H1 (cell line): ENCODE data around the gene CDH12. TPM values are rescaled to one million over a fixed set of nuclear protein-coding genes. Genes with fewer than 3 reads are reported as not detected.

ENCODE experiments used
- CBX8 ChIP-seq: fragments of 300-800, 300-1000 bp; sonication (generic); IDR thresholded peaks from 2 replicates; pipeline ENCODE4 v1.7.1; 2016; ENCODE audit warnings: low read depth, low read length, borderline replicate concordance
- EGR1 ChIP-seq: IDR thresholded peaks from 2 replicates; pipeline ENCODE4 v1.6.1; 2011; ENCODE audit warnings: low read depth, low read length, borderline replicate concordance
- GTF2F1 ChIP-seq: IDR thresholded peaks from 2 replicates; pipeline ENCODE4 v1.6.1; 2012; ENCODE audit warnings: low read depth, low read length, improper control_type of control experiment, borderline replicate concordance
- MAFK ChIP-seq: IDR thresholded peaks from 2 replicates; pipeline ENCODE4 v1.6.1; 2012; ENCODE audit warnings: low read depth, mild to moderate bottlenecking, improper control_type of control experiment, low read length
- SAP30 ChIP-seq: fragments of 300-600 bp; sonication (generic); IDR thresholded peaks from 2 replicates; pipeline ENCODE4 v1.7.1; 2012; ENCODE audit warnings: low read length, moderate library complexity, mild to moderate bottlenecking, inconsistent platforms; ENCODE audit not compliant: insufficient read depth, insufficient replicate concordance
- polyA plus RNA-seq, 7 experiments: library from polyadenylated mRNA; depleted of rRNA in 3 of 7; stranded (reverse) in 5 of 7; unstranded in 2 of 7; fragments of >200 nt in 5 of 7; fragments of 200-250 nt in 2 of 7; gene quantifications; 1 replicate in 5 of 7; 2 replicates in 1 of 7; 4 replicates in 1 of 7; pipeline versions ENCODE4 v1.2.1 to v1.2.3, GENCODE V29; 2011 to 2013; ENCODE audit warnings: missing spikeins in 2 of 7, mixed read lengths in 2 of 7
- total RNA-seq: library from RNA; stranded (reverse); fragmentation: NEBNext Ultra II Directional; extraction: Animal tissue kit (Norgen Biotek cat#: 25700); gene quantifications from 2 replicates; pipeline ENCODE4 v1.2.1, GENCODE V29; 2021

CDH12 gene
- total and polyA plus RNA-seq, 2 of the 8 experiments (the other 6 are each of a cell fraction or from before 2014, with no cell fraction given) = 0.03 TPM; not detected in 1

- TF ChIP-seq CBX8 (no peak), EGR1 (no peak), SAP30 (no peak), GTF2F1 (no peak), MAFK (no peak)
Measured at GRCh38 chr5:22572941-22573340, 280.2 kb downstream of the CDH12 start (continued).
